SU-DHL-6 (cell line): ENCODE data around the gene LHX3.

Experiments
- H2AFZ ChIP-seq: fragments of 200-600 bp; sonication (generic); 2 replicates; pipeline ENCODE4 v1.6.1; 2014; ENCODE audit warnings: low read depth, mild to moderate bottlenecking, moderate library complexity, mixed read lengths, antibody characterized with exemption, low read length; ENCODE audit not compliant: severe bottlenecking
- H3F3A ChIP-seq: fragments of 200-600 bp; shearing (Covaris generic); 2 replicates; pipeline ENCODE4 v1.6.0; 2016; ENCODE audit warnings: antibody characterized with exemption, mild to moderate bottlenecking; ENCODE audit not compliant: insufficient read depth
- H3K27ac ChIP-seq: fragments of 200-600 bp; sonication (generic); 2 replicates; pipeline ENCODE4 v1.5.1; 2016; ENCODE audit warnings: low read depth, mild to moderate bottlenecking, low read length, moderate library complexity, mixed read lengths
- H3K27me3 ChIP-seq: fragments of 200-600 bp; sonication (generic), shearing (Covaris generic); 2 replicates; pipeline ENCODE4 v1.6.0; 2014; ENCODE audit warnings: mild to moderate bottlenecking, low read length
- H3K36me3 ChIP-seq: fragments of 200-600 bp; sonication (generic); 2 replicates; pipeline ENCODE4 v1.6.1; 2014; ENCODE audit warnings: mild to moderate bottlenecking, low read length, mixed read lengths
- H3K4me2 ChIP-seq: fragments of 300-600, 200-600 bp; shearing (Covaris generic), sonication (generic); 2 replicates; pipeline ENCODE4 v1.6.0; 2014; ENCODE audit warnings: low read length, low read depth, mild to moderate bottlenecking; ENCODE audit not compliant: poor library complexity, severe bottlenecking
- H3K4me3 ChIP-seq: fragments of 200-600 bp; sonication (generic); 2 replicates; pipeline ENCODE4 v1.5.1; 2014; ENCODE audit warnings: antibody characterized with exemption, low read length, mild to moderate bottlenecking, mixed read lengths; ENCODE audit not compliant: insufficient read depth, poor library complexity, severe bottlenecking
- H3K79me2 ChIP-seq: fragments of 200-600 bp; sonication (generic); 2 replicates; pipeline ENCODE4 v1.6.1; 2014; ENCODE audit warnings: mild to moderate bottlenecking, low read length, moderate library complexity; ENCODE audit not compliant: insufficient read depth
- H3K9ac ChIP-seq: fragments of 200-600 bp; sonication (generic); 2 replicates; pipeline ENCODE4 v1.7.0; 2014; ENCODE audit warnings: mild to moderate bottlenecking, low read length
- H3K9me2 ChIP-seq: fragments of 200-600 bp; sonication (generic); replicated peaks from 2 replicates; pipeline ENCODE4 v1.6.1; 2014; ENCODE audit warnings: low read length; ENCODE audit not compliant: insufficient read depth
- H3K9me3 ChIP-seq: fragments of 200-600 bp; sonication (generic); 2 replicates; pipeline ENCODE4 v1.6.1; 2014; ENCODE audit warnings: low read length, mixed read lengths; ENCODE audit not compliant: insufficient read depth
- H4K20me1 ChIP-seq: fragments of 200-600 bp; sonication (generic); 2 replicates; pipeline ENCODE4 v1.6.1; 2014; ENCODE audit warnings: low read depth, mild to moderate bottlenecking, antibody characterized with exemption, low read length, moderate library complexity, mixed read lengths
- CTCF ChIP-seq: fragments of 200-600 bp; sonication (generic); IDR thresholded peaks from one replicate; pipeline ENCODE4 v1.5.1; 2017; ENCODE audit warnings: antibody characterized with exemption, mild to moderate bottlenecking, low read length, moderate library complexity; ENCODE audit not compliant: insufficient read depth, poor library complexity, severe bottlenecking
- EZH2phosphoT487 ChIP-seq: fragments of 200-600 bp; sonication (generic), shearing (Covaris generic); conservative IDR thresholded peaks from 2 replicates; pipeline ENCODE4 v1.6.1; 2018; ENCODE audit warnings: mild to moderate bottlenecking, antibody characterized with exemption, low read length, moderate library complexity, mixed read lengths

LHX3 gene

GRCh38 chr9:136171801-136172411 is 33.0 kb downstream of the LHX3 start:
- Histone ChIP-seq H3K36me3 (no peaks in the 10 kb centered on the region), H2AFZ (no peak overlapping the region), H3K79me2 (no peaks in the 10 kb centered on the region), H3K4me2 (no peak overlapping the region), H3F3A (no peaks in the 10 kb centered on the region), H3K27ac (no peak overlapping the region), H3K9me3 (no peaks in the 10 kb centered on the region), H3K9ac (no peak overlapping the region; the same call in 1 of the 2 replicates), H3K9me2 (no peaks in the 10 kb centered on the region), H3K4me3 (no peak overlapping the region), H4K20me1 (no peaks in the 10 kb centered on the region), H3K27me3 (no peaks in the 10 kb centered on the region)
- no peak for TF ChIP-seq CTCF
- no peak for TF ChIP-seq EZH2phosphoT487

DNA sequence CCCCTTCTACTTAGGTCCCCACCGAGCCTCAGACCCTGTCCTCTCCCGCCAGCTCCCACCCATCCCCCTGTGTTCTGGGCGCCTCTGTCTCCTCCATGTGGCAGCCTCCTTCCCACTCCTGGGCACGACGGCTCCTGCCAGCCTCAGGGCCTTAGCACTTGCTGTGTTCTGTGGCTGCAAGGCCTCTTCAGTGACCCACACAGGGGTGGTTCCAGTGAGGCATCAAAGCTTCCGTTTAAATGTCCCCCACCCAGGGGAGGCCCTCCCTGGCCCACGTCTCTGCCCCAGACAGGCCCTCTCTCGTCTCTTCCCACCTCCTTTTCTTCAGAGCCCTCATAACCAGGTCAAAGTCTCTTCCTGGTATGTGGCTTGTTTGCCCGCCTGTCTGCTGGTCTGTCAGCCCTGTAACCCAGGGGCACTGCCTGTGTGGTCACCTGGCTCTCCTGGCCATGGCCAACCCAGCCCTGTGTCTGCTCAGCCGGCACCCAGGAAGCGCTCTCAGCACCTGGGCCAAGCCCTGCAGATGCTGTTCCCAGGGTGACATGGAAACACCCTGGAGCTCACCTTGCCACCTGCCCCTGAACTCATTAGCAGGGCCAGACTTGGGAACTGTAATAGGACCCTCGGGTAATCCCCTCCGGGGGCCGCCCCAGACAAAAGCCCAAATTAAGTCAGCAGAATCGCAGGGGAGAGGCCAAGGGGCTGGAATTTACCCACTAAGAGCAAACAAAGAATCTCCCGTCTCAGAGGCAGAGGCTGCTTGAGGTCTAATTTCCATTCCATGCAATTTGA is 33.7 kb downstream of the LHX3 start:
- Histone ChIP-seq H3K4me3 (no peak overlapping the region), H3K9me2 (no peaks in the 10 kb centered on the region), H4K20me1 (no peaks in the 10 kb centered on the region), H3K27me3 (no peaks in the 10 kb centered on the region), H3K9ac (no peak overlapping the region; the same call in 1 of the 2 replicates), H3K27ac (no peak overlapping the region), H3F3A (no peaks in the 10 kb centered on the region), H3K36me3 (no peaks in the 10 kb centered on the region), H3K9me3 (no peaks in the 10 kb centered on the region), H2AFZ (no peak overlapping the region), H3K79me2 (no peaks in the 10 kb centered on the region), H3K4me2 (no peak overlapping the region)
- TF ChIP-seq EZH2phosphoT487 (no peak), CTCF (no peak)

GRCh38 chr9:136170006-136170901 is 34.7 kb downstream of the LHX3 start:
- Histone ChIP-seq H3F3A (no peaks in the 10 kb centered on the region), H3K9ac (no peak overlapping the region), H3K4me3 (no peak overlapping the region), H3K36me3 (no peaks in the 10 kb centered on the region), H3K79me2 (no peaks in the 10 kb centered on the region), H3K9me2 (no peaks in the 10 kb centered on the region), H2AFZ (no peak overlapping the region), H3K27ac (no peak overlapping the region), H3K27me3 (no peaks in the 10 kb centered on the region), H3K4me2 (no peak overlapping the region), H3K9me3 (no peaks in the 10 kb centered on the region), H4K20me1 (no peaks in the 10 kb centered on the region)
- TF ChIP-seq EZH2phosphoT487, result no peak
- TF ChIP-seq CTCF, result peak; percentile 78
